NCI-H446 treated with DMSO at 0.1 percent for 48 hours (cell line): ENCODE results near the gene SLC22A15.
"Not testable (repeated sequence)": the region's sequence is repeated elsewhere in the genome, so short reads cannot be mapped to it uniquely, and the experiment has no call there.

Experiments used
- DNase-seq: peaks from one replicate; lab custom pipeline; 2025; lab: John Stamatoyannopoulos, UW

SLC22A15 gene

GRCh38 chr1:115976062-115976920, at the start of gene SLC22A15:
Gene SLC22A15 (plus strand): TSS chr1:115976513. CDS start chr1:115976628, 115 bp downstream.
- no peak for DNase-seq

- no peak for DNase-seq
Observed at GRCh38 chr1:115927971-115928370, 48.3 kb upstream of the SLC22A15 start.

- DNase-seq: peak; percentile 20
Observed at GRCh38 chr1:115929881-115930280, 46.4 kb upstream of the SLC22A15 start.

DNA sequence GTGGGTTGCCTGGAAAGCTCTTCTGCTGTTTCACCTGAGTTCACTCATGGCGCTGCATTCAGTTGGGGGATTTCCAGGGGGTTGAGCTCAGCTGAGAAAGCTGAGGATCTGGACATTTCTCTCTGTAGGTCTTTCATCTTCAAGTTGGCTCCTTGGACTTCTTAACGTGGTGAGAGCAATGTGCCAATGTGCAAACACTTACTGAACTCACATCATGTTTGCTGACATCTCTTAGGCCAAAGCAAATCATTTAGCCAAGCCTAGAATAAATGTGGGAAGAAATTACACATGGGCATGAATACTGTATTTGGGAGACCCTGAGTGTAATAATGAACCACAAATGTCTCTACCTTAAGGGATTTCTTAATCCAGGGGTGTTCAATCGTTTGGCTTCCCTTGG, 42.7 kb upstream of the SLC22A15 start:
- no peak for DNase-seq

GRCh38 chr1:115939455-115939854, 36.9 kb upstream of the SLC22A15 start:
- no peak for DNase-seq

GRCh38 chr1:115946116-115946515, 30.2 kb upstream of the SLC22A15 start:
- no peak for DNase-seq

- DNase-seq: no peak
Observed at GRCh38 chr1:115949156-115949555, 27.2 kb upstream of the SLC22A15 start.

- no peak for DNase-seq
Observed at GRCh38 chr1:115951560-115951959, 24.8 kb upstream of the SLC22A15 start.

DNA sequence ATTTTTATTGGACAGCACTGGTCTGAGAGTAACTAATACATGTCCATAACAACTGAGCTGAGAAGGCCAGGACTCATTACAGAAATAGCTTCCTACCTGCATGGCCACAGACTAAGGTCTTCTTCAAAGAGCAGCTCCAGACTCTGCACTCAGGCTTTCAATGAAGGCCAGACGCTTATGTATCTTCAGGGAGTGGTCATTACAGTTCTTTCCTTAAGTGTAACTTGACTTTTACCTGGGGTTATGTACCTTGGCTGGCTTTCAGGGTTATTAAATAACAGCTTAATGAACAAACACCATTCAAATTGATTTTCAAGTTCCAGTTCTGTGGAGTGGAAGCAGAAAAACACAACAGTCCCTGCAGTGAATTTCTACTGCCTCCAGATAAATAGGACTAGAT, 23.8 kb upstream of the SLC22A15 start:
- DNase-seq: no peak

DNA sequence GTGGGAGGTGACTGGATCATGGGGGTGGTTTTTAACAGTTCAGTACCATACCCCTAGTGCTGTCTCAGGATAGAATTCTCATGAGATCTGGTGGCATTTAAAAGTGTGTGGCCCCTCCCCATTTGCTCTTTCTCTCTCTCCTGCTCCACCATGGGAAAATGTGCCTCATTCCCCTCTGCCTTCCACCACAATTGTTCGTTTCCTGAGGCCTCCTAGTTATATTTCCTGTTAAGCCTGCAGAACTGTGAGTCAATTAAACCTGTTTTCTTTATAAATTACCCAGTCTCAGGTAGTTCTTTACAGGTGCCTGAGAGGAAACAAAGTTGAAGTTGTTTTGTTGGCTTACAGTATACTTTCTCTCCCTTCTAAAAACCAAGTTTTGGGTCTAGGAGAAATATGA, 23.1 kb upstream of the SLC22A15 start:
- no peak for DNase-seq

GRCh38 chr1:115954684-115955083, 21.6 kb upstream of the SLC22A15 start:
- no peak for DNase-seq

GRCh38 chr1:115955228-115955627, 21.1 kb upstream of the SLC22A15 start:
- DNase-seq: no peak

- no peak for DNase-seq
Observed at GRCh38 chr1:115958866-115959265, 17.4 kb upstream of the SLC22A15 start.

DNA sequence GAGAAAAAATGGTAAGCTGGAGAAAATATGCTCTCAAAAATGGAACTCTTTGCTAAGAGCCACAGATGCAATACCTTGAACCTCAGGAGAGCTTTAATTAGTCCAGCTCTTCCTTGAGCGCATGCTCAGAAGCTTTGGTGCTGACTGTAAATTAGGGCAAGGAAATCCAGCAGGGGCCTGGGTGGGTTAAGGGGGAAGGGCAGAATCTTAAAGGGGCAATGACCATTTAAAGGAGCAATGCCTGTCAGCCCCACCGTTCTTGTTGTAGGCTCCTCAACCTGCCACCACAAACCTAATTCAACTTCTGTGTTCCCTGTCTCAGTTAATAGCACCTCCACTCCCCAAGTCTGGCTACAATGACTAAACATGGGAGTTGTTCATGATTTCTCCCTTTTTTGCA, 6.8 kb upstream of the SLC22A15 start:
- no peak for DNase-seq

GRCh38 chr1:115971778-115972177, 4.5 kb upstream of the SLC22A15 start:
- not testable (repeated sequence) for DNase-seq

DNA sequence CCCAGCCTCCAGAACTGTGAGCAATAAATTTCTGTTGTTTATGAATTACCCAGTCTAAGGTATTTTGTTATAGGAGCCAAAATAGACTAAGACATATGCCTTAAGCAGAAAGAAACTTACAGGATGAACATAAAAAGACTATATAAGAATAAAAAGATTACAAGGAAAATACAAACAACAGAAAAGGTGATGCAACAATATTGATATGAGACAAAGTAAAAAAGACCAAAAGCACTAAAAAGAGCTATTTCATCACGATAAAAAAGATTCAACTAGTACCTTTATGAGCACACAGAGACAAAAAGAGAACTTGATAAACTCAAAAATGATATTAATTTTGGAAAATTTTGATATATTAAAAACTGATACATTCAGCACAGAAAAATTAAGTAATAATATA, 3.2 kb upstream of the SLC22A15 start:
- DNase-seq: no peak

DNA sequence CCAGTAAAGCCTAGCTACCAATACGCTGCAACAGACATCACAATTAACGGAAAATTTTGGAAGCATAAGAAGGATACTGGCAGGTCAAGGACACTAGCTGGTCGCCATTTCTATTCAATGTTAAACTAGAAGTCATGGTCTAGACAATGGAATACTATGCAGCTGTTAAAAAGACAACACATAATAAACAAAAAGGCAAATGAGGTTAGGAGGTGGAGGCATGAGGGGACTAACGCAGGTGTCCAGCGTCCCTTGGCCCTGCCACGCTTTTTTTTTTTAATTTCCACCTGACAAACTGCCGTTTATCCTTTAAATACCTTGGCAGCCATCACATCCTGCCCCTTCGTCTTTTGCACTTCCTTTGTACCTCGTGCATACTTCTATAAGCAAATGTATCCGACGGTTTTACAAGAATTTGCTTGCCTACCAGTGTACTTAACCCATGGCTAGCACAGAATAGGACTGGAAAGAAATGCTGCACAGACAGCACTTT, 698 bp upstream of the SLC22A15 start:
- no peak for DNase-seq

- DNase-seq: no peak
Observed at GRCh38 chr1:115976921-115977498, 697 bp downstream of the SLC22A15 start.

DNA sequence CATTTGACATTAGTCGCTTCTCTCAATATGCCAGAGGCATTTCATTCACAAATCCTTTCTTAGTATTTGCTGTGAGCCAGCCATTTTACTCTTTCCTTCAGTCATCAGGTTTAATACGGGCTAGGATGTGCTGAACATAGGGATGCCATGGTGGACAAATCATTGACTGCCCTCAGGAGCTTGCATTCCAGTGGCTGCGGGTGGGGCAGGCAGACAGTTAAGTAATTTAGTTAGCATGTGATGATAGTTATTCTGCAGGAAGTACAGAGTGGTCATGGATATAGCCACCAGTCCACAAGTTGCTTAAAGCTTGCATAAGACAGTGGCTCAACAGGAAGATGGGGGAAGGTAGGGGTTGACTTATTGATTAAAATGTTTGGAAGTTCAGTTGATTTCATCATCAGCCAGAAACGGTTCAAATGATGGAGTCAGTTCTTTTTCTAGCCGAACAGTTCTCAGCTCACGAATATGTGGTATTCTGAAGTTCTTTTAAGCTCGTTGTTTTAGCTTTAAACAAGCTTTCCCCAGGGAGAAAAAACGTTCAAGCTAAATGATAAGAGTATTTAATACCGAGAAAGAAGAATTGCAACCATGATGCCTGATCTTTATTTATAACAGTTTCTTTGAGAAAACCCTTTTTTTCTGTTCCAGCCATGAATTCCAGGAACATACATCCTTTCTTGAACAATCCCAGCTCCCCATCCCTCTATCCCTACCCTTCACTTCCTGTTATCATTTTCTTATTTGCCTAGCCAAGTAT, 1.4 kb downstream of the SLC22A15 start:
- no peak for DNase-seq

GRCh38 chr1:115978292-115978941, 2.1 kb downstream of the SLC22A15 start:
- no peak for DNase-seq

DNA sequence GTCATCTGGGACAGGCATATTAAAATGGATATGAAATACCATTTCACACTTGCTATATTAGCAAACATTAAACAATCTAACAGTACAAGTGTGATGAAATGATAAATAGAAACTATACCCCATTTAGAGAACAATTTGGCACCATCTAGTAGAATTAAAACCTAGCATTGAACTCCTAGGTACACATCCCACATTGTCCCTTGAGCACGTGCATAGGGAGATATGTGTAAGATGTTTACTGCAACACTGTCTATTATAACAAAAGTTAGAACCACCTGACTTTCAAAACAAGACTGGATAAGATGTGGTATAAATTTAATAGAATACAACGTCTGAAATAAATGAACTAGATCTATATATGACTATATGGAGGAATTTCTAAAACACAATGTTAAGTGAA, 3.8 kb downstream of the SLC22A15 start:
- DNase-seq: no peak
